Measurements from ENCODE around the gene INSC.

DNA sequence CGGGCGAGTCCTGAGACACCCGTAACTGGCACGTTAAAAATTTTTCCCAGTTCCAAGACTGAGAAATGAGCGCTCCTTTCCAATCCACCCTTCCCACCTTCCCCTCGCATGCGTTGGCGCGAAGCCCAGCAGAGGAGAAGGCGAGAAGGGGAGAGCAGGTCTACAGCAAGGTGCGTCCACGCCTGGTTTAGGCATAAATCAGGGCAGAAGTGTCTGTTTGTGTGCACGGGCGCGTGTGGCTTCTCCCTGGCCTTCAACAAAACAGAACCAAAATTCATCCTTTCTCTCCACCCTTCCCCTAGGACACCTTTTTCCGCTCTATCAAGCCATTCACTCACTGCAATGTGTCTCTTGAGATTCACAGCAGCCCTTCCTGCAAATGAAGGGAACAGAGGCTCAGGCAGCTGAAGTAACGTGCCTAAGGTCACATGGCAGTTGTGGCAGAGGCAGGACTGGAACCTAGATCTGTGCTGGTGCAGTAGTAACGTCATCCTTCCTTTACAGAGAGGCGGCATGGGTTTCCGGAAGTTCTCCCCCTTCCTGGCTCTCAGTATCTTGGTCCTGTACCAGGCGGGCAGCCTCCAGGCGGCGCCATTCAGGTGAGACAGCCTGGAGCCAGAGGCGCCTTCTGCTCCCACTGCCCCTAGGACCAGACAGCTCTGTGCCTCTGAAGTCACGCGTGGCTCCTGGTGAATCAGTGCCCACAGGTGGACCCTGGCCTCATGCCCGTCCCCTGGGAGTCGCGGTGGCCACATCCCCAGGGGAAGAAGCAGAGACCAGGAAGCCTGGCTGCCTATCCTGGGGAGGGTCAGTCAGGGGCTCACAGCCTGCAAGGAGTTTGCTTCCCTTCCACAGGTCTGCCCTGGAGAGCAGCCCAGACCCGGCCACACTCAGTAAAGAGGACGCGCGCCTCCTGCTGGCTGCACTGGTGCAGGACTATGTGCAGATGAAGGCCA is 40.2 kb upstream of the INSC start:
- TF ChIP-seq ZFX (IDR thresholded peaks at IDR 0.05): no peak
- TF ChIP-seq ZNF274 (IDR thresholded peaks at IDR 0.05; ENCODE audit: low read depth, low read length): no peak
- TF ChIP-seq, protein P1, sequence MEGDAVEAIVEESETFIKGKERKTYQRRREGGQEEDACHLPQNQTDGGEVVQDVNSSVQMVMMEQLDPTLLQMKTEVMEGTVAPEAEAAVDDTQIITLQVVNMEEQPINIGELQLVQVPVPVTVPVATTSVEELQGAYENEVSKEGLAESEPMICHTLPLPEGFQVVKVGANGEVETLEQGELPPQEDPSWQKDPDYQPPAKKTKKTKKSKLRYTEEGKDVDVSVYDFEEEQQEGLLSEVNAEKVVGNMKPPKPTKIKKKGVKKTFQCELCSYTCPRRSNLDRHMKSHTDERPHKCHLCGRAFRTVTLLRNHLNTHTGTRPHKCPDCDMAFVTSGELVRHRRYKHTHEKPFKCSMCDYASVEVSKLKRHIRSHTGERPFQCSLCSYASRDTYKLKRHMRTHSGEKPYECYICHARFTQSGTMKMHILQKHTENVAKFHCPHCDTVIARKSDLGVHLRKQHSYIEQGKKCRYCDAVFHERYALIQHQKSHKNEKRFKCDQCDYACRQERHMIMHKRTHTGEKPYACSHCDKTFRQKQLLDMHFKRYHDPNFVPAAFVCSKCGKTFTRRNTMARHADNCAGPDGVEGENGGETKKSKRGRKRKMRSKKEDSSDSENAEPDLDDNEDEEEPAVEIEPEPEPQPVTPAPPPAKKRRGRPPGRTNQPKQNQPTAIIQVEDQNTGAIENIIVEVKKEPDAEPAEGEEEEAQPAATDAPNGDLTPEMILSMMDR (IDR thresholded peaks at IDR 0.05 in 2 of 3, conservative IDR thresholded peaks at IDR 0.05 in 1 of 3; ENCODE audit: borderline replicate concordance in 1 of 3, insufficient read depth in 1 of 3, low read depth in 2 of 3, low read length in 2 of 3): peak; percentile 82 to 95 (median 85)
- peak; percentile 92 for TF ChIP-seq RAD21 (IDR thresholded peaks at IDR 0.05; ENCODE audit: low read depth)
- TF ChIP-seq POLR2AphosphoS5 (IDR thresholded peaks at IDR 0.05; ENCODE audit: low read depth, low read length): no peak
- peak; percentile 48; the same call in 1 of the 2 replicates for TF ChIP-seq ELF1 (IDR thresholded peaks at IDR 0.05; ENCODE audit: borderline replicate concordance, low read depth)
- TF ChIP-seq EZH2 (IDR thresholded peaks at IDR 0.05): no peak
- no peak for TF ChIP-seq POLR2A (IDR thresholded peaks at IDR 0.05; ENCODE audit: borderline replicate concordance, extremely low read depth, insufficient read depth, insufficient read length)
- TF ChIP-seq, protein P2, sequence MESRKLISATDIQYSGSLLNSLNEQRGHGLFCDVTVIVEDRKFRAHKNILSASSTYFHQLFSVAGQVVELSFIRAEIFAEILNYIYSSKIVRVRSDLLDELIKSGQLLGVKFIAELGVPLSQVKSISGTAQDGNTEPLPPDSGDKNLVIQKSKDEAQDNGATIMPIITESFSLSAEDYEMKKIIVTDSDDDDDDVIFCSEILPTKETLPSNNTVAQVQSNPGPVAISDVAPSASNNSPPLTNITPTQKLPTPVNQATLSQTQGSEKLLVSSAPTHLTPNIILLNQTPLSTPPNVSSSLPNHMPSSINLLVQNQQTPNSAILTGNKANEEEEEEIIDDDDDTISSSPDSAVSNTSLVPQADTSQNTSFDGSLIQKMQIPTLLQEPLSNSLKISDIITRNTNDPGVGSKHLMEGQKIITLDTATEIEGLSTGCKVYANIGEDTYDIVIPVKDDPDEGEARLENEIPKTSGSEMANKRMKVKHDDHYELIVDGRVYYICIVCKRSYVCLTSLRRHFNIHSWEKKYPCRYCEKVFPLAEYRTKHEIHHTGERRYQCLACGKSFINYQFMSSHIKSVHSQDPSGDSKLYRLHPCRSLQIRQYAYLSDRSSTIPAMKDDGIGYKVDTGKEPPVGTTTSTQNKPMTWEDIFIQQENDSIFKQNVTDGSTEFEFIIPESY (IDR thresholded peaks at IDR 0.05; ENCODE audit: extremely low read depth, insufficient replicate concordance, low read length): no peak
- 0 out of 2 replicates have a peak, but pooled peaks have one; percentile 3 for TF ChIP-seq JUND (IDR thresholded peaks at IDR 0.05)
- TF ChIP-seq FOSL1 (IDR thresholded peaks at IDR 0.05; ENCODE audit: low read depth): no peak
- no peak for TF ChIP-seq EGR1 (IDR thresholded peaks at IDR 0.05; ENCODE audit: low read depth)
- no peak for TF ChIP-seq CEBPB (IDR thresholded peaks at IDR 0.05; ENCODE audit: low read depth)

All from HCT116 (cell line).